Measurements from ENCODE around the gene COL24A1. TPM values are rescaled to one million over a fixed set of nuclear protein-coding genes. Genes with fewer than 3 reads are reported as not detected.

Gene COL24A1
- total and polyA plus RNA-seq, 2 of the 13 experiments (the other 11 are each of a cell fraction or from before 2014, with no cell fraction given): 0.04 to 0.13 TPM

GRCh38 chr1:86154571-86155050 lies 2.0 kb downstream of the COL24A1 start:
- H3K4me1 ChIP-seq (ENCODE audit: insufficient read depth, low read length): no peaks in the 10 kb centered on the region
- BruUV-seq (replicated peaks): no TSS peak
- in situ Hi-C loops (cut with HindIII; ENCODE audit: extremely low pct_ligation_motif_present, low pct_unique_long_range_greater_than_20kb): no loop called here

GRCh38 chr1:86153836-86154235 lies 2.7 kb downstream of the COL24A1 start:
- Histone ChIP-seq H3K27me3 (ENCODE audit: control insufficient read depth in 1 of 2, insufficient read depth in 2 of 2, low read length in 2 of 2) (peaks cover 0 to 24% of the 10 kb centered on the region in 2 experiments; a peak in 2 of 5 replicates), H4K20me1 (ENCODE audit: insufficient read depth, low read length) (no peaks in the 10 kb centered on the region), H3K4me2 (ENCODE audit: low read depth, low read length) (no peak overlapping the region), H3K79me2 (ENCODE audit: insufficient read depth, low read length) (no peaks in the 10 kb centered on the region), H2AFZ (ENCODE audit: low read length) (no peak overlapping the region), H3K4me3 (replicated peaks in 1 of 3; ENCODE audit: insufficient read depth in 1 of 3, low read depth in 2 of 3, low read length in 3 of 3) (no peak overlapping the region), H3K4me1 (ENCODE audit: insufficient read depth, low read length) (no peaks in the 10 kb centered on the region), H3K27ac (ENCODE audit: extremely low read length, insufficient read depth, low read length) (no peak overlapping the region), H3K9me3 (ENCODE audit: low read length) (no peaks in the 10 kb centered on the region), H3K9ac (ENCODE audit: insufficient read depth, low read depth, low read length) (no peak overlapping the region), H3K36me3 (replicated peaks in 1 of 2; ENCODE audit: control insufficient read depth in 1 of 2, insufficient read depth in 2 of 2, low read length in 2 of 2) (no peaks in the 10 kb centered on the region)
- FAIRE-seq (no peak), ATAC-seq (no peak), DNase-seq (ENCODE audit: low spot score) (no peak)
- intact Hi-C loops (cut with micrococcal nuclease; ENCODE audit: unreplicated experiment): no loop called here
- BruUV-seq (replicated peaks): no TSS peak
- WGBS (ENCODE audit: low lambda C conversion rate): 7% methylated on average over 6 of the region's 6 CpGs
- ChIA-PET POLR2A (no interaction called here), CTCF (ENCODE audit: low intra/inter-chr PET ratio, low total read pairs) (no interaction called here)
- in situ Hi-C loops (cut with HindIII; ENCODE audit: extremely low pct_ligation_motif_present, low pct_unique_long_range_greater_than_20kb): no loop called here
- TF ChIP-seq DNMT1 (CRISPR knock-in tag; IDR thresholded peaks at IDR 0.05): no peak
- no peak for TF ChIP-seq ZNF687 (CRISPR knock-in tag; IDR thresholded peaks at IDR 0.05)

More at GRCh38 chr1:86154571-86155050, 2.0 kb downstream of the COL24A1 start:
- Histone ChIP-seq H2AFZ (ENCODE audit: low read length) (no peak overlapping the region), H4K20me1 (ENCODE audit: insufficient read depth, low read length) (no peaks in the 10 kb centered on the region), H3K4me2 (ENCODE audit: low read depth, low read length) (no peak overlapping the region), H3K9ac (ENCODE audit: insufficient read depth, low read depth, low read length) (no peak overlapping the region), H3K9me3 (ENCODE audit: low read length) (no peaks in the 10 kb centered on the region), H3K4me3 (replicated peaks in 1 of 3; ENCODE audit: insufficient read depth in 1 of 3, low read depth in 2 of 3, low read length in 3 of 3) (no peak overlapping the region), H3K79me2 (ENCODE audit: insufficient read depth, low read length) (no peaks in the 10 kb centered on the region), H3K27me3 (ENCODE audit: control insufficient read depth in 1 of 2, insufficient read depth in 2 of 2, low read length in 2 of 2) (peaks cover 0 to 24% of the 10 kb centered on the region in 2 experiments; a peak in 2 of 5 replicates), H3K27ac (ENCODE audit: extremely low read length, insufficient read depth, low read length) (no peak overlapping the region), H3K36me3 (replicated peaks in 1 of 2; ENCODE audit: control insufficient read depth in 1 of 2, insufficient read depth in 2 of 2, low read length in 2 of 2) (no peaks in the 10 kb centered on the region)
- ChIA-PET CTCF (ENCODE audit: low intra/inter-chr PET ratio, low total read pairs) (no interaction called here), POLR2A (no interaction called here)
- no peak for TF ChIP-seq ZNF224 (CRISPR knock-in tag; IDR thresholded peaks at IDR 0.05)
- TF ChIP-seq GMEB2 (CRISPR knock-in tag; IDR thresholded peaks at IDR 0.05; ENCODE audit: low read depth): no peak
- no peak for TF ChIP-seq MTF2 (CRISPR knock-in tag; IDR thresholded peaks at IDR 0.05; ENCODE audit: borderline replicate concordance)
- TF ChIP-seq HIVEP1 (CRISPR knock-in tag; IDR thresholded peaks at IDR 0.05): no peak
- no peak for TF ChIP-seq NFIC (IDR thresholded peaks at IDR 0.05; ENCODE audit: low read length)
- no peak for TF ChIP-seq RXRB (CRISPR knock-in tag; IDR thresholded peaks at IDR 0.05; ENCODE audit: borderline replicate concordance)
- no peak for TF ChIP-seq NONO (IDR thresholded peaks at IDR 0.05)
- no peak for TF ChIP-seq NONO (CRISPR knock-in tag; conservative IDR thresholded peaks at IDR 0.05)
- no peak for TF ChIP-seq ZNF652 (CRISPR knock-in tag; IDR thresholded peaks at IDR 0.05; ENCODE audit: borderline replicate concordance, low read depth)
- TF ChIP-seq ZNF550 (CRISPR knock-in tag; IDR thresholded peaks at IDR 0.05; ENCODE audit: borderline replicate concordance): no peak
- TF ChIP-seq ZNF563 (CRISPR knock-in tag; IDR thresholded peaks at IDR 0.05): no peak
- TF ChIP-seq KMT2A (CRISPR knock-in tag; IDR thresholded peaks at IDR 0.05): no peak
- WGBS (ENCODE audit: low lambda C conversion rate): 29% methylated on average over 10 of the region's 20 CpGs
- ATAC-seq: peak; percentile 30; the same call in 2 of the 3 replicates
- no peak for FAIRE-seq
- DNase-seq (ENCODE audit: low spot score): no peak
- intact Hi-C loops (cut with micrococcal nuclease; ENCODE audit: unreplicated experiment): no loop called here
